GM18858 (cell line): ENCODE data around the gene SCAP.
"Not testable (repeated sequence)": the region's sequence is repeated elsewhere in the genome, so short reads cannot be mapped to it uniquely, and the experiment has no call there.

Source experiments
- ATAC-seq: cut with Tn5 transposase; IDR thresholded peaks from one replicate; pipeline ENCODE4 v1.9.1; 2021; ENCODE audit not compliant: unreplicated experiment

SCAP gene

GRCh38 chr3:47399531-47400270, 76.0 kb downstream of the SCAP start:
- no peak for ATAC-seq

GRCh38 chr3:47399016-47399415, 76.7 kb downstream of the SCAP start:
- ATAC-seq = no peak

GRCh38 chr3:47398228-47398627, 77.5 kb downstream of the SCAP start:
- ATAC-seq = no peak

- ATAC-seq = no peak
Observed at GRCh38 chr3:47394881-47395280, 80.9 kb downstream of the SCAP start.

GRCh38 chr3:47394140-47394870, 81.4 kb downstream of the SCAP start:
- ATAC-seq = no peak

GRCh38 chr3:47392933-47393332, 82.8 kb downstream of the SCAP start:
- no peak for ATAC-seq

- no peak for ATAC-seq
Observed at GRCh38 chr3:47385796-47386195, 89.9 kb downstream of the SCAP start.

GRCh38 chr3:47385007-47385406, 90.7 kb downstream of the SCAP start:
- no peak for ATAC-seq

- ATAC-seq = no peak
Observed at GRCh38 chr3:47384425-47384824, 91.3 kb downstream of the SCAP start.

GRCh38 chr3:47381317-47382157, 94.2 kb downstream of the SCAP start:
- peak; percentile 30 for ATAC-seq

GRCh38 chr3:47380601-47381316, 95.0 kb downstream of the SCAP start, which contains the start of gene PTPN23:
Gene PTPN23 (plus strand): TSS chr3:47381021. CDS start chr3:47381097, 76 bp downstream.
- peak; percentile 57 for ATAC-seq

- no peak for ATAC-seq
Observed at GRCh38 chr3:47380026-47380600, 95.6 kb downstream of the SCAP start.

- ATAC-seq = no peak
Observed at GRCh38 chr3:47379411-47379899, 96.3 kb downstream of the SCAP start.

- ATAC-seq = no peak
Observed at GRCh38 chr3:47378869-47379268, 96.9 kb downstream of the SCAP start.

- no peak for ATAC-seq
Observed at GRCh38 chr3:47377186-47377585, 98.6 kb downstream of the SCAP start.

GRCh38 chr3:47376393-47376792, 99.3 kb downstream of the SCAP start:
- ATAC-seq = no peak

- no peak for ATAC-seq
Observed at GRCh38 chr3:47374587-47374986, 101.2 kb downstream of the SCAP start.

- ATAC-seq = no peak
Observed at GRCh38 chr3:47370887-47371697, 104.6 kb downstream of the SCAP start.

GRCh38 chr3:47370020-47370419, 105.7 kb downstream of the SCAP start:
- not testable (repeated sequence) for ATAC-seq
